LHCN-M2 (cell line): Measurements from ENCODE around the gene SCN4B. TPM values are rescaled to one million over a fixed set of nuclear protein-coding genes. Genes with fewer than 3 reads are reported as not detected.

ENCODE experiments used
- DNase-seq: peaks from one replicate; pipeline ENCODE4 v3.0.0-alpha.2; 2012; ENCODE audit warnings: low read depth
- total RNA-seq: library from RNA; depleted of rRNA; stranded (reverse); fragments of >200 nt; gene quantifications from 2 replicates; pipeline ENCODE4 v1.2.3, GENCODE V29; 2014; rRNA removed

SCN4B gene
- total RNA-seq, 1 experiment from 2014 or later = not detected

DNA sequence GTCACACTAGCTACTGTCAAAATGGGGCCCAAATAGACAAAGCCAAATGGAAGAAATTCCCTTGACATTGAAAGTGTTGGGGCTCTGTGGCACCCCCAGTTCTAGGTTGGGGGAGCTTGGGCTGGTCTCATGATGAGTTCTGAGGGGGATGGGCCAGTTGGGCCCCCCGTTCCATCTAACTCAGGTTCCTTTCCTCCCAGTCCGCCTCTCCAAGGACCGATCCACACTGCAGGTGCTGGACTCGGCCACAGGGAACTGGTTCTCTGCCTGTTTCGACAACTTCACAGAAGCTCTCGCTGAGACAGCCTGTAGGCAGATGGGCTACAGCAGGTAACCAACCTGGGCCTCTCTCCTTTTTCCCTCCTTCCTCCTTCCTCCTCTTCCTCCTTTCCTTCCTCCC, 48.1 kb downstream of the SCN4B start:
- no peak for DNase-seq

DNA sequence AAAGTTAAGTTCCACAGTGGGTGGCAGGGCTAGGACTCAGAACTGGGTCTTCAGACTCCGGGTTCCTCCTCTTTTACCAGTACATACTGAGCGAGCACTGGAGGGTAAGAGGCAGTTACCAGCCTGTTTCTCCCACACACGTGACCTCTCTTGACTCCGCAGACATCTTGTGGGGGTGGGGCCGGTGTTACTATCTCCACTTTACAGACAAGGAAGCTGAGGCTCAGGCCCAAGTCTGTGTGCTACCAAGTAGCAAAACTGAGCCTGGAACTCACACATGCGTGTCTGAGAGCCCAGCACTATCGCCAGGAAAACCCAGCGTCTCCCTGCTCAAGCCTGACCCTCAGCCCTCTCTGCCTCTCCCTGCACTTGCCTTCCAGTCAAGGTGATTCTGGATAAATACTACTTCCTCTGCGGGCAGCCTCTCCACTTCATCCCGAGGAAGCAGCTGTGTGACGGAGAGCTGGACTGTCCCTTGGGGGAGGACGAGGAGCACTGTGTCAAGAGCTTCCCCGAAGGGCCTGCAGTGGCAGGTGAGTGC, 49.8 kb downstream of the SCN4B start:
- DNase-seq = no peak

GRCh38 chr11:118100691-118101232, 51.9 kb downstream of the SCN4B start:
- DNase-seq = no peak

- no peak for DNase-seq
These were observed 52.6 kb downstream of the SCN4B start for GRCh38 chr11:118099838-118100556.

DNA sequence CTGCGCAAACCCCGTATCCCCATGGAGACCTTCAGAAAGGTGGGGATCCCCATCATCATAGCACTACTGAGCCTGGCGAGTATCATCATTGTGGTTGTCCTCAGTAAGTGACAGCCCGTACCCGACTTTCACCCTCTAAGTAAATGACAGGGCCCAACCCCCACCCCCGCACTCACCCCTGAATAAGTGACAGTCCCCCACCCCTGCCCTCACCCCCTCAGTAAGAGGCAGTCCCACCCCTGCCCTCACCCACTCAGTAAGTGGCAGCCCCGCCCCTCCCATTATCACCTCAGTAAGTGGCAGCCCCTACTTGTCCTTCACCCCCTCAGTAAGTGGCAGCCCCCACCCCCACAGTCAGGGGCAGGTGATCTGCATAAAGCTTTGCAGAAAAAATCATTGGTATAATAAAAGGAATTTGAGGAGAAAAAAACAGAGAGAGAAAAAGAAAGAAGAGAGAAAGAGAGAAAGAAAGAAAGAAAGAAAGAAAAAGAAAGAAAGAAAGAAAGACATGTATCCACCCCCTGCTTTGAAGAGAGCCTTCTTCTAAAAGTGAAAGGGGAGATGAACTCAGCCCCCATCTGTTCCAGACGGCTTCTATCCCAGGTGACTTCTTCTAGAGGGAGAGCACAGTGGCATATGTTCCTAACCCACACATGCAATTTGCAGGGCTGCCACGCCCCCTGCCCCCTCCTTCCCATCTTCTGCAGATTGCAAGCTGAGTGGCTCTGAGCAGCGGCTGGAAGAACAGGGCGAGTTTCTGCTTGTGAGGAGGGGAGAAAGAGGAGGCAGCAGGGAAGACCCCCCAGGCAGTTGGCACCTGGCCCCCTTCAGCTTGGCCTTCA, 53.4 kb downstream of the SCN4B start:
- DNase-seq = no peak

DNA sequence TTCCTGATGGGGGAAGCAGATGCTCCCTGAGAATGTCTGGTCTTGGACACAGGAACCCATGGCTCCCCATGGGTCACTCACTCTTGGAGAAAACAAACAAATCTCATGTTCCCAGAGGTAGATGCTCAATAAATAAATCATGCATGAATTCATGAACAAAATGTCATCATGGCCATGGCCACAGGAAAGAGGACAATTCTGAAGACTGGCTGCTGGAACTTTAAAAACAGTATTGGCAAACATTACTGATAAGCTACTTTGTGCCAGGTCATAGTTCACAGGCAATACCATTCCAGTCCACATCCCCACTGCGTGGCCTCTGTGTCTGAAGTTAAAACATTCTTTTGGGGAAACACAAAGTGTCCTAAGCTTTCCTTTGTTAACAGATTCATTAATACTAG, 56.7 kb downstream of the SCN4B start:
- DNase-seq = no peak

- no peak for DNase-seq
These were observed 57.1 kb downstream of the SCN4B start for GRCh38 chr11:118095493-118095892.

DNA sequence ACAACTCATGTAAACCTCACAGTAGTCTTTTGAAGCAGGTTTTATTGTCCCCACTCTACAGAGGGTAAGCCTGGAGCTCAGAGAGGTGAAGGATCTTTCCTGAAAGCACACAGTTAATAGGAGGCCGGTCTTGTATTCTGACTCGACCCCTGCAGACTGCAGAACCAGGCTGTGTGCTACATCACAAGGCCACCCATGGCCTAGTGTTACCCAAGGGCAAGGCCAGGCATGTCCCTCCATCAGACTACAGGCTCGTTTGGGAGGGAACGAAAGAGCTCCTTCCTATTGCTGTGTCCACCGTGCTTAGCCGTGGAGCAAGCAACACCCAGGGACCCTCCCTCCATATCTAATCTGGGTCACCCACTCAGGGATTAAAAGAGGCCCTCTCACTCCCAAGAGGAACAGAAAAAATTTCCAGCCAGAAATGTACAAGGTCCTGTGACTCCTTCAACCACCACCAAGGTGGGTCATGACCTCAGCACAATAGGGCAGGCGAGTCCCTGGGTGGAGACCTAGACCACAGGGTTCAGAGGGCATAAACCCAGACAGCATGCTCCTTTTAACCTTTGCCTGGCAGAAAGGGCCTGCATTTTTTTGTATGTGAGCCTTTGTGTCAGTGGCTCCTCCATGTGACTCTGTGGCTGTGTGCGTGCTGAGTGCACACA, 59.6 kb downstream of the SCN4B start:
- no peak for DNase-seq

DNA sequence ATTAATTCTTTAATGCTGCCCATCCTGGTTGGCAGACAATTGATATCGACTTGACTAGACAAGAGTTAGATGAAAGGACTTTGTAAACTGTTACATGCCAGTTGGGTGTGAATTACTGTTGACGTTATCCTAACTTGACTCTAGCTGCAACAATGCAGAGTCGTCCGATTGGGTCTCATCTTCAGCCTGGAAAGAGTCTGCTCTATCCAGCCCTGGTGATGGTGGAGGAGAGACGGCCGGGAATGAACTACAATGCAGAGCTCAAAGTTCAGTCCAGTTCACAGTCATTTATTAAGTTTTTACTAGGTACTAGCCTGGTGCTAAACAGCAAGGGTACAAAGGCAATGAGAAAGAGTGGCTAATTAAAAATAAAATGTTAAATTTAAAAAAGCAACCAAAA, 60.9 kb downstream of the SCN4B start:
- DNase-seq = no peak

DNA sequence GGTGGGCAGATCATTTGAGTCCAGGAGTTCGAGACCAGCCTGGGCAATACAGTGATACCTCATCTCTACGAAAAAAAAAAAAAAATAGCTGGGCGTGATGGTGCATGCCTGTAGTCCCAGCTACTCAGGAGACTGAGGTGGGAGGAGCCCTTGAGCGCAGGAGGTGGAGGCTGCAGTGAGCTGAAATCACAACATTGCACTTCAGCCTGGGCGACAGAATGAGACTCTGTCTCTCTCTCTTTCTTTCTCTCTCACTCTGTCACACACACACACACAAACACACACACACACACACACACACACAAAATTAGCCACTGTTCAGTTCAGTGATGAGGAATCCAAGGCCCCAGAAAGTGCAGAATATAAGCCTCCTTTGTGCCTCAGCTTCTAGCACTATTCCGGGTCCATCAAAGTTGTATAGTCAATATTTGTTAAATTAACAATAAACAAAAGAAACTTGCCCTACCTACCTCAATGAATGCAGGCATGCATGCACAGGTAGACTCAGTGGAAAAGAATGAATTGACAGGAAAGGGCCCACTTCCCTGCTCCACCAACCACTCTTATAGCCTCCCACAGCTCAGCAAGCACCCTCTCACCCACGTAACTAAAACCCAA, 62.0 kb downstream of the SCN4B start:
- no peak for DNase-seq

DNA sequence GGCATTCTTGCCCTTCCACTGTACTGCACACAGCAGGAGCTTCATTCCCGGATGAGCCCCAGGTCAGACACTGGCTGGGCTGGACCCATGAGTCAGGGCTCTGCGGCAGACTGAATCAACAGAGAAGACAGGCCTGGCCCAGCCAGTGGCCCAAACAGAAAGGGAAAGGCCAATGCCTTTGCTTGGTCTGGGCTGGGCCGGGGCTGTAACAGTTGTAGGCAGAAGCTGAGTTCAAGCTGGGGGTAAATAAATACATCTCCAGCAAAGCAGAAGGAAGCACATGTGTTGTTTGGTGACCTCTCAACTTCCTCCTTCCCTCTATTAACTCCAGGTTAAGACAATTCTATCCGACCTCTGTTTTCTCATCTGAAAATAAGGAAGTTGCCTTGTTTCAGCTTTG, 64.1 kb downstream of the SCN4B start:
- DNase-seq = no peak

DNA sequence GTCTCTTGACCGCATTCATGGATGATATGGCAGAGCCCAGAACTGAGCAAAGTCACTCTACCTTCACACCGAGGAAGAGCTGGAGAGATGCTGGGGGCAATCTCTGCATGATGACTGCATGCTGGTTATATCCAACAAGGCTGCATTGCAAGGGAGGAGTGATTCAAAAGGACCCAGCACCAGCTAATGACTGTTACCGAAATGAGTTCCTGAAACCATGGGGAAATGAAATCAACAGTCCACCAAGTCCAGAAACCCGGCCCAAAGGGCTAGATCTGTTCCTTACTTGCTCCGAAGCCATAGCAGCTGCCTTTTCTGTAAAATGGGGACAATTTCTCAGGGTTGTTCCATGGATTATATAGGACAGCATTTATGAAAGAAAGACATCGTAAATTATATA, 64.7 kb downstream of the SCN4B start:
- no peak for DNase-seq

GRCh38 chr11:118086913-118087768, 65.5 kb downstream of the SCN4B start, which contains the start of gene SMIM35:
Gene SMIM35 (minus strand): TSS chr11:118086963. CDS start chr11:118086757, 206 bp downstream.
- DNase-seq = no peak

DNA sequence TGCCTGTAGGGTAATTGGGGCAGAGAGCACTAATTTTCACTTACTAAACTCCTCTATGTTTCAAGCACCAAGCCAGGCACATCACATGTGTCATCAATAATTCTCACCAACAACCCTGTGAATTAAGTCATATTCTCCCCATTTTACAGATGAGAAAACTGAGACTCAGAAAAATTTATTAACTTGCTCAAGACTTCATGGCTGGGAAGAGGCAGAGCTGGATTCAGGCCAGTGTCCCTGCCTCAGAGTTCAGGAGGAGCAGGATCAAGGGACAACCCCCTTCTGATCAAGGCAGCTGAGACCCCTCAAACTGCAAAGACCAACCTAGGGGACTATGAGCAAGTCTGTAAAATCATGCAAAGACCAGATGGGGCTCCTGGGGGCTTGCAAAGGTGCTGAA, 68.0 kb downstream of the SCN4B start:
- no peak for DNase-seq

GRCh38 chr11:118084247-118084646, 68.4 kb downstream of the SCN4B start:
- DNase-seq = no peak

Other genes with a start within 250 kb of the SCN4B start
- gene TMPRSS13, start 223.4 kb downstream of the SCN4B start, total RNA-seq = not detected in 2 replicates
- not detected in 2 replicates for gene IL10RA, start 166.4 kb downstream of the SCN4B start, total RNA-seq
- not detected in 2 replicates for gene TMPRSS4, start 75.7 kb downstream of the SCN4B start, total RNA-seq
- gene SMIM35, start 65.9 kb downstream of the SCN4B start, total RNA-seq = not detected in 2 replicates
- gene SCN2B, start 23.8 kb upstream of the SCN4B start, total RNA-seq = not detected in 2 replicates
- not detected in 2 replicates for gene JAML, start 72.2 kb upstream of the SCN4B start, total RNA-seq
- 0.06 TPM in 1 of 2 replicates, not detected in the other for gene MPZL3, start 99.5 kb upstream of the SCN4B start, total RNA-seq
- gene MPZL2, start 111.5 kb upstream of the SCN4B start, total RNA-seq = not detected in 2 replicates
- gene CD3E, start 151.9 kb upstream of the SCN4B start, total RNA-seq = not detected in 2 replicates
- not detected in 2 replicates for gene CD3D, start 189.9 kb upstream of the SCN4B start, total RNA-seq
- gene CD3G, start 191.5 kb upstream of the SCN4B start, total RNA-seq = not detected in 2 replicates
- 41.7 and 48.5 TPM in 2 replicates for gene UBE4A, start 206.8 kb upstream of the SCN4B start, total RNA-seq
- 31.6 and 42.5 TPM in 2 replicates for gene ATP5MG, start 248.8 kb upstream of the SCN4B start, total RNA-seq